Activated CD4-positive, alpha-beta T cell treated with anti-CD3 and anti-CD28 coated beads, Interleukin-2, amount 50 U/mL, for 1 hour (primary cell): ENCODE data around the gene KRCC1.
"Not testable (repeated sequence)": the region's sequence is repeated elsewhere in the genome, so short reads cannot be mapped to it uniquely, and the experiment has no call there.

Experiments used
- DNase-seq: peaks from one replicate; pipeline ENCODE4 v3.0.0-alpha.2; 2020

Gene KRCC1

GRCh38 chr2:88074854-88075292 is 19.3 kb upstream of the KRCC1 start:
- no peak for DNase-seq

DNA sequence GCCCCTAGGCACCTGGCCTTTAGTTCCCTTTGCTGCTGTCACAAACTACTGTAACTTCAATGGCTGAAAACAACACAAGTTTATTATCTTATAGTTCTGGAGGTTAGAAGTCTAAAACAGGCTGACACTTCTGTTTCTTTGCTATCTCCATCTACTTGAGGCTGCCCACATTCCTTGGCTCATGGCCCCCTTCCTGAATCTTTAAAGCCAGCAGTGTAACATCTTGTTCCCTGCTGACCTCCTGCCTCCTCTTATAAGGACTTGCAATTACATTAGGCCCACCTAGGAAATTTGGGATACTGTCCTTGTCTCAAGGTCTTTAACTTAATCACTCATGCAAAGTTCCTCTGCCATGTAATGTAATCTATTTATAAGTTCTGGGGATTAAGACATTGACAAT is 18.6 kb upstream of the KRCC1 start:
- DNase-seq: no peak

GRCh38 chr2:88071365-88071764 is 15.8 kb upstream of the KRCC1 start:
- no peak for DNase-seq

GRCh38 chr2:88070055-88070454 is 14.5 kb upstream of the KRCC1 start:
- DNase-seq: no peak

GRCh38 chr2:88069117-88069516 is 13.5 kb upstream of the KRCC1 start:
- DNase-seq: no peak

DNA sequence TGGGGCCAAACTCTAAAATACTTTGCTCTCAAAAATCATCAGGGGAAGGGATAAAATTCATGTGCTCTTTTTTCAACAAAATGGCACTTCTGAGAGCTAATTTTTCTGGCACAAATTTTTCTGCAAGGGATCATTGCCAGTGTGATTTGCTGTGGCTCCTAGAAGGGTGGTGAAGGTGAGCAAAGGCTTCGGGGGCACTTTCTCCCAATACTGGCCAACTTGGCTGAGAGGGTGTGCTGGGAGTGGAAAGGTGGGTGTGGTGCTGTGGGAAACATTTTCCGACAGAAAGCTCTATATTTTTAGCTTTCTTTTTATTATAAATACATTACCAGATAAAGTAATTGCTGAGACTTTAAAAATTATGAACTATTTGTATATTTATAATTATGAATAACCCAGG is 12.5 kb upstream of the KRCC1 start:
- no peak for DNase-seq

DNA sequence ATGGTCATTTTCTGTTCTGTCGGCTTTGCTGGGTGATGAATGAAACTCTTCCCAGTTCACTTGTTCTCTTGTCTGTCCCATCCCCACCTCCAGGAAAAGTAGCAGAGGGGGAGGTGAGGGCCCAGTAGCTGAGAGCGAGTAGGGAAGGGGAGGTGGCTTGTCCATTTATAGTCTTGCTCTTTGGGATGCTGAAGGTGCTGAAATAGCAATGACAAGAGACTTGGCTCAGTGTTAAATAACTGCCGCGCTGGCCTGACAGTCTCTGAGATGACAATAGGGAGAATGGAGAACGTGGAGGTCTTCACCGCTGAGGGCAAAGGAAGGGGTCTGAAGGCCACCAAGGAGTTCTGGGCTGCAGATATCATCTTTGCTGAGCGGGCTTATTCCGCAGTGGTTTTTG is 12.0 kb upstream of the KRCC1 start, which contains the start of gene SMYD1:
Gene SMYD1, plus strand, starts transcription at position 228 of the 400 bp plus-strand sequence. Its CDS starts 40 bp downstream, at position 268.
- DNase-seq: no peak

DNA sequence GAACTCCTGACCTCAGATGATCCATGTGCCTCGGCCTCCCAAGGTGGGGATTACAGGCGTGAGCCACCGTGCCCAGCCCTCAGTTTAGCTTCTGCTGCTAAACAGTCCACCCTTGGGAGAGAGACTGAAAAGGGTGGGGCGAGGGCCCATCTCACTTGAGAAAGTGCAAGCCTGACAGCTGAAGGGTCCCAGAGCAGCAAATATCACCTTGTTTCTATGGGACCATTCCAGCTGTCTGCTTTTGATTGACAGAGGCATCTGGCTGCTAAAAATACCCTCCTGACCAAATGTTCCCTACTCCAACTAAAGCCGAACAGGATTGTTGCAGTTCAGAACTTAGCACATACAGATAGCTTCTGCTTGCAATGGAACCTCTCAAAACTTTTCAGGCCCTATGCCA is 11.6 kb upstream of the KRCC1 start:
- DNase-seq: no peak

DNA sequence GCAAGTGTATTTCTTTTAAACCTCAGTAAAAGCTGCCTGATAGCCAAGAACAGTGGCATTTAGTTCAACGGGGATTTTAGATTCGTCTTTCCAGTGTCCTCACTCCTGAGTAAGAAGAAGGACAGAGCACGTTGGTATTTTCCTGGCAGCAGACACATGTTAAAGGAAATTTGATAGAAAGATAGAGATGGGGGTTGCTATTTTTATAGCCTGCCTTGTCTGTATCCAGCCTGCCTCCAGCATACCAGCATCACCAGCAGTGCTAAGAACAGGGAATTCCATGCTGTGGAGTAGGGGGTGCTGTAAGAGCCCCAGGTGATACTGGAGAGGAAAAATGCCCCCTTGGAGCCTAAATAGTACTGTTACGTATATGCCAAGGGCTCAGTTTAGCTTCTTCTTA is 11.0 kb upstream of the KRCC1 start:
- no peak for DNase-seq

- DNase-seq: no peak
Measured at GRCh38 chr2:88061295-88061694, 5.7 kb upstream of the KRCC1 start.

DNA sequence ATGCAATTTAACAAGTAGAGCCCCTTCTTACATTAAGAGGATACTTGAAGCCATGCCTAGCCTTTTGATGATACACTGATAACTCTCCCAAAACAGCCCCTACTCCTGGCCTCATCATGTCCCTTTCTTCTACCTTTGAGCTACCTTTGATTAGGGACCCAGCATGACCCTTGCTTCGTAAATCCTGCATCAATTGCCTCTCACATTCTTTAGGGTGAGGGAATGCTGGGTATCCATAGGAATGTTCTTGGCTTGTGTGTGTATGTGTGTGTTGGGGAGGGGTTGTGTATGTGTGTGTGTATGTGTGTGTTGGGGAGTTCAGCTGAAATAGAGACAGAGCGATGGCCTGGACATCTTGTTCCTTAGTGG is 5.3 kb upstream of the KRCC1 start:
- DNase-seq: no peak

DNA sequence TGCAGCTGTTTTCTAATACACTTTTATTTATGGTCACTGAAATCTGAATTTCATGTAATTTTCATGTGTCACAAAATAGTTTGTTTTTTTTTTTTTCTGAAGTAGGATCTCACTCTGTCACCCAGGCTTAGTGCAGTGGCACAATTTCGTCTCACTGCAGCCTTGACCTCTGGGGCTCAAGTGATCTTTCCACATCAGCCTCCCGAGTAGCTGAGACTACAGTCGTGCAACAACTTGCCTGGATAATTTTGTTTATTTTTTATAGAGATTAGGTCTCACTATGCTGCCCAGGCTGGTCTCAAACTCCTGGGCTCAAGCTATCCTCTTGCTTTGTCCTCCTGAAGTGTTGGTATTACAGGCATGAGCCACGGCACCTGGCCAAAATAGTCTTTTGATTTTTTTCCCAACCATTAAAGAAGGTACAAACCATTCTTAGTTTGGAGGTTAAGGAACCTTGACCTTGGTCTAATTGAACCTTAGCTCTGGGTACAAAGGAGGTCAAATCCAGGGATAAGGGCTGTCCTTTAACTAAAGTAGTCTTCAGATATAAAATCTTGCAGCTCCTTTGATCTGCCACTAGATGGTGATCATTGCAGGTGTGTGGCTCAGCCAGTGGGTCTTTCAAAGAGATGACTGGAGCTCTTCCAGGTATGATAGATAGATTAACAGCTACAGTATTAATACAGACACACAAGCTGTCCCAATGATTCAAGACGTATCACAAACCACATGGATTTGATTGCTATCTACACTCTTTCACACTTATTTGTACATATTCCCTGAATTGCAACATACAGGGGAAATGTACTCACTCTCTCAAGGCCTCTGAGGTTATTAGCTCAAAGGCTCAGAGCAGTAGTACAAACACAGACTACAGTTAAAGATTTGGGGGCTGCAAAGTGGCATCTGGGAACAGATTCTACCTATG is 4.7 kb upstream of the KRCC1 start:
- no peak for DNase-seq

DNA sequence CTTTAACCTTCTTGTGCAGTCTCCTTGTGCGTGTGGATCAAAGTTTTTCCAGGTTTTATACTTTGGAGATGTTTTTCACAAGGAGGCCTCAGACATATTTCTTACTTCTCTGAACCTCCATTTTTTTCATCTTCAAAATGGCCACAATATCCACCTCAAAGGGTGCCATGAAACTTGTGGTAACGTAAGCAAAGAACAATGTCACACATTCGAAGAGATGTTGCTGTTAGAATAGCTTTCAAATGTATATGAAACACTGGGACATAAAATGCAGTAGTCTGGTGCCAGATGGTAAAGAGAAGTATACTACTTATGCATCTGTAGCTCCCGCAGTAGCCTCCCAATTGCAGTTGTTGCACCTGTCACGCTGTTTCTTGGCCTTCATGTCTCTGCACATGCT is 2.6 kb upstream of the KRCC1 start:
- no peak for DNase-seq

DNA sequence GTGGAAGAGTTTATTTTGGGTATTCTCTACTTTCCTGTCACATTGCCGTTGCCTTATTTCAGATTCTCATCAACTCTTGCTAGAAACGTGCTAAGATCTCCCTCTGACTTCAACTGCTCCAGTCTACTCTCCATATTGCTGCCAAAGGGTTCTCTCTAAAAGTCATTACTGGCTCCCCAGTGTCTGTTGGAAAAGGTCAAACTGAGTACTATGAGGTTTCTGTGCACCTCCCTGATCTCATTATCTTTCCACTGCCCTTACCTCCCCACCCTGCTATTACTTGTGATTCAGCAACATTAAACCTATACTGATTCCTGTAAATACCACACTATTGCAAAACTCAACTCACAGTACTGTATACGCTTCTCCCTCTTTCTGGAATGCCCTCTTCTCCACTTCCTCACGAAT is 1.9 kb upstream of the KRCC1 start:
- no peak for DNase-seq

- no peak for DNase-seq
Measured at GRCh38 chr2:88054782-88055370, 707 bp downstream of the KRCC1 start.

- DNase-seq: no peak
Measured at GRCh38 chr2:88053934-88054781, 1.4 kb downstream of the KRCC1 start.

GRCh38 chr2:88053296-88053695 is 2.3 kb downstream of the KRCC1 start:
- no peak for DNase-seq

GRCh38 chr2:88051792-88052191 is 3.8 kb downstream of the KRCC1 start:
- DNase-seq: no peak

DNA sequence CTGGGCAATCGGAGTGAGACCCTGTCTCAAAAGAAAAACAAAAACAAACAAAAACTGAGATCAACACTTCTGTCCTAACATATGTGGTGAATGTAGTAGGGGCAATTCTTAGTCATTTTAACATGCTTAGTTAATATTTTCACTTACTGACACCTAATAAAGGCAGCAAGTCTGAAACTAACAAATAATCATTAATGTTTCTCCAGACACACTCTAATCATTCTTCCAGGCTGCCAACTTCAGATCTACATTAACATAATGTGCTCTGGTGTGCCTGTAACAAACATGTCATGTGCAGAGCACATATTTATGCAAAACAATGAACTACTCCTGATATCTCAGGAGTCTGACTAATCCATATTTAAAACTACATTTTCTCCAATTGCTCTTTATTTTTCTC is 6.0 kb downstream of the KRCC1 start:
- DNase-seq: no peak

DNA sequence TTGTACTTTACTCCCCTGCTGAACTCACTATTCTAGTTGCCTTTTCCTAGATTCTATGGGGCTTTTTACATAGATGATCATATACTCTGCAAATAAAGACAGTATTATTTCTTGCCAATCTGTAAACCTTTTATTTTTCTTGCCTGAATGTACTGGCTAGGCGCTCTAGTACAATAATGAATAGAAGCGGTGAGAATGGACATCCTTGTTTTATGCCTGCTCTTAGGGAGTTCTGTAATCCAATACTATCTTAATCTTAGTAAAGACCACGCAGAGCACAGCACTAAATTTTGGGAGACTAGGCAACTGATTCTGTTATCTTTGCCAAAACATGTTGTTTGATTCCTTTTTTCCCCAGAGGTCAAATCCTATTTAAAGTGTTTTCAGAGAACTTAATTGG is 7.0 kb downstream of the KRCC1 start:
- DNase-seq: no peak

GRCh38 chr2:88045561-88045960 is 10.0 kb downstream of the KRCC1 start:
- DNase-seq: not testable (repeated sequence)

DNA sequence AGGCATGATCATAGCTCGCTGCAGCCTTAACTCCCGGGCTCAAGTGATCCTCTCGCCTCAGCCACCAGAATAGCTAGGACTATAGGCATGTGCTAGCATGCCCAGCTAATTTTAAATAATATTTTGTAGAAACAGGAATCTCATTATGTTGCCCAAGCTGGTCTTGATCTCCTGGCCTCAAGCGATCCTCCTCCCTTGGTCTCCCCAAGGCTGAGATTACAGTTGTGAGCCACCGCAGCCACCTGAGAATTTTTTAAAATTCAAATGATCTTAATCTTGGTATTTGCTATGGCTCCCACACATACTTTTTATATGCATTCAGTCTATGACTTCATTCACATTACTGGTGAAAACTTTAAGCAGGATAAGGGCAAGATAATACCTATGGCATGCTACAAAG is 13.1 kb downstream of the KRCC1 start:
- DNase-seq: no peak
